Measurements from ENCODE around the gene FAM118B.
"Not testable (repeated sequence)": the region's sequence is repeated elsewhere in the genome, so short reads cannot be mapped to it uniquely, and the experiment has no call there.

The FAM118B gene

DNA sequence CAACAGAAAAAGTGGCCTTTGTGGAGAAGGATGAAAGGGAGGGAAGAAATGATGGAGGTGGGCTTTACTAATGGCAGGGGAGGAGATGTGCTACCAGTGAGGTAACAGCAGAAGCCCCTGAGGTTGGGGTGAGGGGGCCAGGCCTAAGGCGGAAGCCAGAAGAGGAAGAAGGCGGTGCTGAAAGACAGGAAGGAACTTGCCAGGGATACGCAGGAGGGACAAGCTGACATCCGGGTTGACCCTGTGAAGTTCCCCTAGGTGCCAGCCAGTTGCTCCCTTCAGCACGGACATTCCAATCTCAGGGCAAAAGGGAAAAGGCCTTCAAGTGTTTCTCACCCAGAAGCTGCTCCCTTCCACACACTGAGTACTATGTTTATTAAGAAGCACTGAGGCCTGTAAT lies 69.0 kb downstream of the FAM118B start:
- DNase-seq = no peak

DNA sequence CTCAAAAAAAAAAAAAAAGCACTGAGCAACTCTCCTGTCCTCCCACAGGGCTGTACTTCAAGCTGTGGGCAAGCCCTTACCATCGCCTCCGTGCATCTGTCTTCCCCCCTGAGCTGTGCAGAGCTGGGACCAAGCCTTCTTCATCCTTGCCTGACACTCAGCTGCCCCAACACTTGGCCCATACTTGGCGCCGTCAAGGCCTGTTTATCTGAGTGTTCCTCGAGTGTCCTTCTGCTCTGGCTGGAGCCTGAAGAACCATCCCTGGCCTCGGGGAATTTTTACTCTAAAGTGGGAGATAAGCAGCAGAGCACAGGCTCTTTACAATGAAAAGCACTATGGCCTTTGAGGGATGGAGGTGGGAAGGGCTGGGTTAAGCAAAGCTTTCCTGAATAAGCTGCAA lies 69.7 kb downstream of the FAM118B start:
- no peak for DNase-seq

DNA sequence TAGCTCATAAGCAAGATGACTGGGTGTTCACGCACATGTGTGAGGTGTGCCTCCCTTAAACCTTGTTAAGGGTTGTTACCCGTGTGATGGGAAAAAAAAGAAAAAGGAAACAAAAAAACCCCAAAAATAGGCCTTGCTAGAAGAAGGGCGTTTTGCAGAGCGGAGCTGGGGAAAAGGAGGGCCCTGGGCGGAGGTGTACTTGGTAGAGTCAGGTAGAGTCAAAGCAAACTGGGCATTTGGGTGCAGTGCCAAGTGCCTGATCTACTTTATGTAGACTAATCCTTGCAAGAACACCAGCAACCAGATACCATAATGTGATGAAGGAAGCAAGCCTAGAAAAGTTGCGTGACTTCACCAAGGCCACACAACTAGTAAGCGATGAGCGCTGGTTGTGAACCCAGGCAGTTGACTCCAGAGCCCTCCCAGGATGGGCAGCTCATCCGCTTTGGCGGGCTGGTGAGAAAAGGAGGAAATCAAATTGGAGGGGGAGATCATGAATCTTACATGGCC lies 70.1 kb downstream of the FAM118B start:
- no peak for DNase-seq

DNA sequence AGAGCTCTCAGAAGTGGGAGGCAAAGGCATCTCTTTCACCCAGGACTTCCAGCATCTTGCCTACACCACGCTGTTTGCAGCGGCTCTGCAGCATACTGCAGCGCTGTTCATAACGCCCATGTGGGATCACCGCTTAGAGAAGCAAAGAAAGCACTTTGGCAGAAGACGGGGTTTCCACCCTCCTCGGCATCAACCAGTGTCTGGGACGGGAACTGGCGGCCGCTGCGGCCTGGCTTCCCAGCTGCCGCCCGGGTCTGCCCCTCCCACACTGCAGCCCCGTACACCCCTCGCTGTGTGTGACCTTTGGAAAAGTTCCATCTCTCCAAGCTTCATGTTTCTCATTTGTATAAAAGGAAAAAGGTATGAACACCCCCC lies 70.8 kb downstream of the FAM118B start:
- DNase-seq = peak; percentile 20

DNA sequence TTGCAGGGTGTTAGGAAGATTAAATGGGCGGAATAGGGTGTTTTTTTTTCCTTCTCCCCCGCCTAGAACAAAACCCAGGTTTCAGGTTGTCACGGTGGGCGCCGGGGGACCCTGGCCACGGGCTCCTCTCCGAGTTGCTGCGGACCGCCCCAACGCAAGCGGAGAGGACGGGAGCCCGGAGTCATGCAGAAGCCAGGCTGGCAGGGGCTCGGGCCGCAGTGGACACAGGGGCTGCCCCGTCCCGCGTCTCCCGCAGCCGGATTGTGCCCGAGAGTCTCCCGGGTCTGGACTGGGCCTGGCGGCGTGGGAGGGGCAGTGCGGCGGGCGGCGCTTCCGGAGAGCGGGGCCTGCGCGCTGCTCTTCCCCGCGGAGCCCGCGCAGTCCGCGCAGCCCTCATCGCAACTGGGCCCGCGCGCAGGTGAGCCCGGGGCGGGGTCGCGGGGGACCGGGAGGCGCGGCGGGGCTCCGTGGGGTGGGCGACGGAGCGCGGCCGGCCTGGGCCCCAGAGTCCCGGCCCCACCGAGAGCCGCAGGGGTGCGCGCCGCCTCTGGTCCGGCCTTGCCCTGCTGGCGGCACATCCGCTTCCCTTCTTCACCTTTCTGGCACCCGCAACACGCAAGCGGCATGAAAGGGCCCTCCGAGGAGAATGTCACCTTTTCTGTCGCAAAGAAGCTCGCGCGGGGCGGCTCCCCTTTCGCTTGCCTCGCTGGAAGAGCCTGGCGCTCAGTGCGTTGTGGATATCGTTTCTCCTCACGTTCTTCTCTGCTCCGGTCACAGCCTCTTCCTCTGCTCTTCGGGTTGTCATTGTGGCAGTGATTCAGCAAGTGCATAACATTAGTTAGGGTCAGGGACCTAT lies 71.4 kb downstream of the FAM118B start, which contains the start of gene TIRAP:
TSS of gene TIRAP (plus strand) at position 358 of the 856 bp plus-strand sequence. CDS start 7,802 bp downstream, outside the sequence.
- DNase-seq = peak; percentile 36

DNA sequence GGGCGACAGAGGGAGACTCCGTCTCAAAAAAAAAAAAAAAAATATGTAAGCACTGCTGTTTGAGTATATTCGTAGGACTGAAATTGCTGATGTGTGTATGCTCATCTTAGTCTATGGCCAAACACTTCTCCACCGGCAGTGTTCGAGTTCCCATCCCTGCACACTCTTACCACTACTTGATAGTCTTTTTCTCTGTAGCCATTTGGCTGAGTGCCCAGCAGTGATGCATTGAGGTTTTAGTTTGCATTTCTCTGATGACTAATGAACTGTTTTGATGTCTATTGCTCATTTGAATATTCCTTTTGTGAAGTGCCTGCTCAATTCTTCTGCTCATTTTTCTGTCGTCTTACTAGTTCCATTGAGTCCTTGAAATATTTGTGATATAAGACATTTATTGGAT lies 73.2 kb downstream of the FAM118B start:
- DNase-seq = peak; percentile 77

DNA sequence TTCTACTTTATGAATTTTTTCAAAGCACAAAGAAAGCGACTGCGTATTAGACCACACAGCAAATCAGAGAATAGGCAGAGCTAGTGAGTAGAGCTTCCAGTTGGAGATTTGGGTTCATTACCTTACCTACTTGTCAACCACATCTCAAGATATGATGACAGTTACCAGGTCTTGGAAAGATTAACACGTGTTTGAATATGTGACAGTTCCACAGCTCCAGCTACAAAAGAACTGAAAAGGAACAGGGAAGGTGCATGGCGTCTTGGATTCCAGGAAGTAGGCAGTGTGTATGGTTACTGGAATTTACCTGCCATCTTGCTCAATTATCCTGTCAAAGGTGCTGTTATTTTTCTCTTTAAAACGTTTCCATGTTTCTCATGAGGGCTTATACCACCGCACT lies 76.7 kb downstream of the FAM118B start:
- no peak for DNase-seq

DNA sequence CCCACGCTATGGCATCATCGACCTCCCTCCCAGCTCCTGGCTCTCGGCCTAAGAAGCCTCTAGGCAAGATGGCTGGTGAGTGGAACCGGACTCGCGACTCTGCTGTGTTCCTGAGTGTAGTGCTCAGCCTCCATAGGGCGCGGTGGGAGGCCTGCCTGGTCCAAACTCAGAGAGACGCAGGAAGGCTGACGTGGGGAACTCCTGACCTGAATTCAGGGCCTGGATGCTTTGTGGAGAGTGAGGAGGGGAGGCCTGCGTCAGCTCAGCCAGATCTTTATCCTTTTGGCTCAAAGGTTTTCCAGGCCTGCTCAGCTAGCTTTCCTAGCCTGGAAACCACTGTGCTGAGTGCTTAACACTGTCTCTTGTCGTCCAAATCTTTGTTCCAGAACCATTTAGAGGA lies 79.3 kb downstream of the FAM118B start:
- no peak for DNase-seq

DNA sequence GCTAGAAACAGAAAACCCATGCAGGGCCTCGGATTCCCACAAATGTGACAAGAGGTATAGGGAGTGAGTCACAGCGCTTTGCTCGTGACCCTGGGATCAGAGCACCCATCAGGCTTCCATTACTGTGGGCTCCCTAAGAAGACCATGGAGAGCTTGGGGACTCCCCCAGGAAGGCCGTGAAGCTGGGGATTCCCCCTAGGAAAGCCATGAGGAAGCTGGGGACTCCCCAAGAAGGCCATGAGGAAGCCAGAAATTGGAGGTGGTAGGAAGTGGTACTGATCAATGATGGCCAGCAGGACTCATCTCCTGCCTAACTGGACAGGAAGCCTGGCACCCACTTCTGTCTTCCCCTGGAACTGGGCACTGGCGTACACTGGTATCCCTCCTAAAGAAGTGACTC lies 82.1 kb downstream of the FAM118B start:
- DNase-seq = no peak

DNA sequence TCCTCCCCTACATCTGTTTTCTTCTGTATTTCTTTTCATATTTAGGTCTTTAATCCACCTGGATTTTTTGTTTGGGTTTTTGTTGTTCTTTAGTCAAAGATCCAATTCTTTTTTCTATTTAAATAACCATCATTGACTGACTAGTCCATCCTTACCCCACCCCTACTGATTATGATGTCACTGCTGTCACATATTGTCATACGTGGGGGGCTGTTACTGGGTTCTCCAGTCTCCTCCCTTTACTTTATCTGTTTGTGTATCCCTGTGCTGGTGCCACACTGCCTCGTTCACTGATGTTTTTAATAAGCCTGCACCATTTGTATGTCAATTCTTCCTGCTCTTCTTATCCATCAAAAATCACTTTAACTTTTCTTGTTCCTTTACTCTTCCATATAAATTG lies 85.4 kb downstream of the FAM118B start:
- DNase-seq = no peak

DNA sequence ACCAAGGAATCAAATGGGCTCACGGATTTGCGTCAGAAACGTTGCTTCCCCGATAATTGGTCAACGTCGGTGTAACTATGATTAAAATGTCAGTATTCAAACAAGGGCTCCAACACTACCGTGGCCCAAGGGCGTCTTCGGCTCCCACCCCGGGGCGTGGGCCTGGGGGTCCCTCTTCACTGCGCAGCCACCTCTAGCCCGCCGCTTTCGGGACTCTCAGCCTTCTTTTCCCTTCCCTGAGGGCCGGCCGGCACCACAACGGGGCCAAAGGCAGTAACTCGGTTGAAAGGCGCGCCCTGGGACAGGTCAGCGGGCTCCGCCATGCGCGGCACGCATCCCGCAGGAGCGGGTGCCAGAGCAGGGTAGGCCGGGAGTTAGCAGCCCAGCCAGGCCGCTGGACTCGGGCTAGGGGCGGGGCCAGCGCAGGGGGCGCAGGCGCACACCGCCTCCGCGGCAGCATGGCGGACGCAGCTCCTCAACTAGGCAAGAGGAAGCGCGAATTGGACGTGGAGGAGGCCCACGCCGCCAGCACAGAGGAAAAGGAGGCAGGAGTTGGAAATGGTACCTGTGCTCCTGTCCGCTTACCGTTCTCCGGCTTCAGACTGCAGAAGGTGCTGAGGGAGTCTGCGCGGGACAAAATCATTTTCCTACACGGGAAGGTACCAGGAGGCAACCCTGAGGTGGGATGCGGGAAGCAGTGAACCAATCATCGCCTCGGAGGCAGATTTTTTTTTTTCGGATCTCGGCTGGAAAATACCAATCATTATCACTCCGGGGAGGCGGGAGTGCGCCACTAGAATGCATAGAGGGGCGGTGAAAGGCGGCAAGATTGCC lies 92.3 kb downstream of the FAM118B start, which contains the start of gene DCPS:
TSS of gene DCPS (plus strand) at position 438 of the 834 bp plus-strand sequence. CDS start at position 459, 21 bp downstream.
- DNase-seq = peak; percentile 77

DNA sequence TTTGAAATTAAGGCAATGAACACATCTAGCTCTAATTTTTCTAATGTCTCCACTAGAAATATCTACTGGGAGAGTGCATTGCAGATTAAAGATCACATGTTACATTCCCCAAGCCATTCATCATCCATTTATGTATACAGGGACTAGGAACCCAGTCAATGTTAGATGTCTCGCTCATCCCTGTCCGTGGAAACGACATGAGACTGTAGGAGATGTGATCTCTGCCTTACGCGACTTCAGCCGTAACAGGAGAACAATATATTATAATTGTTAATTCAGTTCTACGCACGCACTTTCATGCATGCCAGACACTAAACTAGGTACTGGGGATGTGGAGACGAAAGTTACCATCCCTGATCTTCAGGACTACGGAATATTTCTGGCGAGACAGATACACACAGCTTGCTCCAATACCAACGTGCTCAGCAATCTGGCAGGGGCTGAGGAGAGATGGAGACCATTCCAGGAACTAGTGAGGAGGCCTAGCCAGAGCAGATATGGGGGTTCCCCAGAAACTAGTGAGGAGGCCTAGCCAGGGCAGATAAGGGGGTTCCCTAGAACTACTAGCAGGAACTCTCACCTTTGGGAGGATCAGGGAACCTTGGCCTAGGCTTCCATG lies 93.0 kb downstream of the FAM118B start:
- DNase-seq = no peak

DNA sequence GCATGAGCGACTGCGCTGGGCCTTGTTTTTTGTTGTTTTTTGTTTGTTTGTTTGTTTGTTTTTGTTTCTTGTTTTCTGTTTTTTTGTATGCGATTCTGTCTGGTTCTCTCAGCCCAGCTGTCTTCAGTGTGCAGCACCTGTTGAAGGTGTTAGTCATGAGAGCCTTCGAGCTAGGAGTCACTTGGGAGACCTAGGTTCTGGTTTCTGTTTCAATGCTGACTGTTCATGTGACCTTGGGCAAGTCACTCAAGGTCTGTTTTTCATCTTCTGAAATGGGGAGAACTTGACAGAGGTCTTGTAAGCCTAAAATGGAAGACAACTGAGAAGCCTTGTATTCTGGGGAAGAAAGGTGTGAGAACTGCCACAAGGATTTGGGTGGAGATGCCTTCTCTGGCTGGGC lies 94.1 kb downstream of the FAM118B start:
- DNase-seq = no peak

DNA sequence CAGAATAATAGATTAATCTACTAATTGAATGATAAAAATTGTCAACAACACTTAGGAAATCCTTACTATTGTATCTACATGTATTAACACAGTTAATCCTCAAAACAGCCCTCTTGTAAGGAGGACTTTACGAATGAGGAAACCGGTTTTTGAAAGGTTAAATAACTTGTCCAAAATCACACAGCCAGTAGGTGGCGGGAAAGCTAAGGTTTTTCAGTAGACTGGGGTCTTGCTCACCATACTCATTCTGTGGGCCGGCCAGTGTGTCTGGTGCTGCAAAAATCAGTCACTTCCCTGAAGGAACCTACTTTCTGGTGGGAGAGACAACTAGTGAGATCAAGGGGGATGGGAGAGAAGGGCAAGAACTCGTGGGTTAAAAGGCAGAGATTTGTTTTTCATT lies 96.1 kb downstream of the FAM118B start:
- no peak for DNase-seq

DNA sequence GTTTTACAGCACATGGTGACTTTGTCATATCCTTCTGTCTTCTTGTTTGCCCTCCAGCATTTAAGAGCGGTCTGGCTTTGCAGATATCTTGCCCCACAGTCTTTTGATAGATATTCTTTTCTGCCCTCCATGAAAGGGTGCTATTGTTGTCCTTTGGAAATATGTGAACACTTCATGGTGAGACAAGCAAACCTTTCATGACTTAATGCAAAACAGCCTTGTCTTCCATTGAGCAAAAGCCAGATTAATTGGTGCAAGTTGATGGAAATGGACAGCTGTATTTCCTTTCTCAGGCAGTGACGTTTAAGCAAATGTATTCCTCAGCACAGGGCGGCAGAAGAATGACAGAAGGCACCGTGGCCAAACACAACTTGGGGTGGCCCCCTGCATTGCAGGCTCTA lies 96.7 kb downstream of the FAM118B start:
- no peak for DNase-seq

DNA sequence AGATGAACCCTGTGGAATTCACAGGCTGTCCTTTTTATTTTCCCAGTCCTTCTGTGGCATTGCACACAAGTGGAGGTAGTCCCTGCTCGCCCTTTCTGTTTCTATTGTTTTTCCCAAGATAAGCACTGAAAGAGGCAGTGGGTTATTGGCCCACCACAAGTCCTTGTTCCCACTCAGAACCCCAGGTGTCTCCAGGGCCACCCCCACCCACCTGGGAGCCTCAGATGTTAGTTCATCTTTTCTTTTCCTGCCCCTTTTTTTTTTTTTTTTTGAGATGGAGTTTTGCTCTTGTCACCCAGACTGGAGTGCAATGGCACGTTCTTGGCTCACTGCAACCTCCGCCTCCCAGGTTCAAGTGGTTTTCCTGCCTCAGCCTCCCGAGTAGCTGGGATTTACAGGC lies 97.2 kb downstream of the FAM118B start:
- DNase-seq = not testable (repeated sequence)

DNA sequence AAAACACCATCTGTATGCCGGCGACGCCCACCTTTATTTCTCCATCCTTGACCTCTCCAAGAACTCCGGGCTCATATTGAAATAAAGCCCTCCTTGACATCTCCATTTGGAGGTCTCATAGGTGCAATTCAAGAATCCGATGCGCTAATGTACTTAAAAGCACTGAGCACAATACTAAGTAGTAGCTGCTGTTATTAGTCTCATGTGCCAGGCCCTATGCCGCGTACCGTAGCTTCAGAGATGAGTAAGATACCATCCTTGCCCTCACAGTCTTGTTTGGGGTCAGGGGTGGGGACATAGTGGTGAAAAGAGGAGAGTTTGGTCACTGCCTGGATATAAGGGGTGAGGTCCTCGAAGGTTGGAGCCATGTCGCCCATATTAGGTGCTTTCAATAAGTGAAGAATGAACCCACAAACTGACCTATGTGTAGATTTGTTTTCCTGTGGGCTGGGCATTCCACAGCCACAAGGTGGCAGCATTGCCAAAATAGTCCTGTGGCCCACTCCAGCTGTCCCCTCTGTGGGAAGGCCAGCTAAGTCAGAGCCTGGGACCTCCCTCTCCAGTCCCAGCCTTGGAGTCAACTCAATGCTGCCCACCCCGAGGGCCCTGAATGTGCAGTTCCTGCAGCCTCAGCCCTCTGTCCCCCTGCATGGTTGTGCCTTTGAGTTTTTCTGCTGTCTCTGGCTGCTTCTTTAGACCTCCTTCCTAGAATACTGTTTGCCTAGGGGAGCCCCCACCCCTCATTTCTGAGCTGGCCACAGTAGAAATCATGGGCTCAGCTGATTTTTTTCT lies 98.8 kb downstream of the FAM118B start:
- DNase-seq = peak; percentile 47

DNA sequence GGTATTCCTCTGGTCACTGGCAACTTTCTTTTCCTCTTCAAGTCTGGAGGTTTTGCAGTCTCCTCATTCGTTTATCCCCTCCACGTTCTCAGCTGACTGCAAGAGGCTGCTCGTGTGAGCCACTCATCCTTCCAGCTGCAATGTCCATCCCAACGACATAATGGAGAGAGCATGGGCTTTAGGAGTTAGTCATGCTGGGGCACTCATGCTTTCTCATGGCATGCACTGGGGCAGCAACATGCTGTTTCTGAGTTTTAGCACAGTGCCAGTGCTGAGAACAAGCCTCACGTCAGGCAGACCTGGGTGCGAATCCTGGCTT lies 99.4 kb downstream of the FAM118B start:
- DNase-seq = no peak

DNA sequence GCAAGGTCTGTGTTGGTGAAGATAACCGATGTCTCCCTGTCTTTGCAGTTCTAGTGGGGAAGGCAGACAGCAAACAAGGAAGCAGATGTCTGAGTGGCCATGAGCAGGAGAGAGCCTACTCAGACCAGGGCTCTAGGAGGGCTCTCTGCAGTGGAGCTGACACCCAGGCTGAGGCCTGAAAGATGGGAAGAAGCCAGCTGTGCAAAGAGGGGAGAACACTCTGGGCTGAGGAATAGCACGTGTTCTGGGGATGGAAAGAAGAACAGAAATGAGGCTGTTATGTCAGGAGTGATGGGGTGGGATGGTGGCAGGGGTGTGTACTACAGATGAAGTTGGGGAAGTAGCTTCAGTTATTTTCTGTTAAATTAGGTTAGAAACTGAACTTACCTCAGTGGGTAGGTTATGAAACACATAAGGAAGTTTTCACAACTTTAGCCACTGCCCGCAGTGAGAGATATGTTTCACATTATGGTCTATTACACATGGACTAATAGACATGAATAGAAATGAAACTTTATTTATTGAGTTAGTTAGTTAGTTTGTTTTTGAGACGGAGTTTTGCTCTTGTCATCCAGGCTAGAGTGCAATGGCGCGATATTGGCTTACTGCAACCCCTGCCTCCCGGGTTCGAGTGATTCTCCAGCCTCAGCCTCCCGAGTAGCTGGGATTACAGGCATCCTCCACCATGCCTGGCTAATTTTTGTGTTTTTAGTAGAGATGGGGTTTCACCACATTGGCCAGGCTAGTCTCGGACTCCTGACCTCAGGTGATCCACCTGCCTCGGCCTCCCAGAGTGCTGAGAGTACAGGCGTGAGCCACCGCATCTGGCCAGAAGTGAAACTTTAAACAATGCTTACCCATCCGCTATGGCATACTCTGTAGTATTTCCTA lies 100.1 kb downstream of the FAM118B start:
- DNase-seq = no peak
